Liver (tissue), 9 donors: Measurements from ENCODE around the gene JAML. TPM values are rescaled to one million over a fixed set of nuclear protein-coding genes. Genes with fewer than 3 reads are reported as not detected.

Experiments used
- DNase-seq: peaks from one replicate; pipeline ENCODE4 v3.0.0-alpha.2; 2017; ENCODE audit warnings: low spot score
- H3K27ac ChIP-seq, 2 donors: one replicate each; pipeline ENCODE4 v1.7.0; 2013; ENCODE audit warnings: inconsistent platforms in 2 of 2, low read length in 2 of 2, control low read depth in 1 of 2, low read depth in 1 of 2, mild to moderate bottlenecking in 1 of 2
- H3K27me3 ChIP-seq, 4 donors: one replicate each; pipeline versions ENCODE4 v1.6.1 to v1.7.0; 2013; ENCODE audit warnings: low read length in 3 of 4, inconsistent platforms in 1 of 4, mild to moderate bottlenecking in 1 of 4, moderate library complexity in 1 of 4; ENCODE audit not compliant: control insufficient read depth in 4 of 4, insufficient read depth in 4 of 4
- H3K36me3 ChIP-seq, 4 donors: one replicate each; pipeline versions ENCODE4 v1.6.1 to v1.7.0; 2013; ENCODE audit warnings: low read length in 3 of 4, mild to moderate bottlenecking in 3 of 4, low read depth in 1 of 4, moderate library complexity in 1 of 4; ENCODE audit not compliant: control insufficient read depth in 4 of 4, insufficient read depth in 3 of 4
- H3K4me1 ChIP-seq, 4 donors: one replicate each; pipeline versions ENCODE4 v1.6.1 to v1.7.0; 2013; ENCODE audit warnings: low read length in 3 of 4, mild to moderate bottlenecking in 3 of 4, moderate library complexity in 1 of 4; ENCODE audit not compliant: control insufficient read depth in 4 of 4, insufficient read depth in 4 of 4
- H3K4me3 ChIP-seq, 3 donors: one replicate each; pipeline versions ENCODE4 v1.6.1 to v1.7.0; 2013; ENCODE audit warnings: low read length in 3 of 3, control low read depth in 1 of 3, low read depth in 1 of 3, mild to moderate bottlenecking in 1 of 3
- H3K9ac ChIP-seq, 2 donors: one replicate each; pipeline ENCODE4 v1.7.0; 2013; ENCODE audit warnings: low read length in 2 of 2, mild to moderate bottlenecking in 2 of 2, moderate library complexity in 2 of 2, control low read depth in 1 of 2, low read depth in 1 of 2
- H3K9me3 ChIP-seq, 4 donors: one replicate each; pipeline versions ENCODE4 v1.6.1 to v1.7.0; 2013; ENCODE audit warnings: low read length in 3 of 4; ENCODE audit not compliant: control insufficient read depth in 4 of 4
- CTCF ChIP-seq: fragments of 150-350 bp; IDR thresholded peaks from 2 replicates; pipeline ENCODE4 v1.5.1; 2017; ENCODE audit warnings: improper control_type of control experiment, low read depth, low read length; ENCODE audit not compliant: missing input control
- EGR1 ChIP-seq, 2 donors: IDR thresholded peaks; 2 replicates each; pipeline ENCODE4 v1.6.1; 2016 to 2018; ENCODE audit warnings: antibody characterized with exemption in 2 of 2, low read depth in 2 of 2
- FOXA1 ChIP-seq: IDR thresholded peaks from 2 replicates; pipeline ENCODE4 v1.6.1; 2016; ENCODE audit warnings: antibody characterized with exemption
- FOXA2 ChIP-seq: IDR thresholded peaks from 2 replicates; pipeline ENCODE4 v1.6.1; 2016; ENCODE audit warnings: antibody characterized with exemption
- GABPA ChIP-seq, 2 donors: IDR thresholded peaks in 1 of 2; conservative IDR thresholded peaks in 1 of 2; 2 replicates each; pipeline ENCODE4 v1.6.1; 2016; ENCODE audit warnings: antibody characterized with exemption in 2 of 2, mild to moderate bottlenecking in 1 of 2, moderate library complexity in 1 of 2
- HNF4A ChIP-seq, 2 donors: conservative IDR thresholded peaks; 2 replicates each; pipeline ENCODE4 v1.6.1; 2016; ENCODE audit warnings: antibody characterized with exemption in 2 of 2, mild to moderate bottlenecking in 2 of 2
- HNF4G ChIP-seq: IDR thresholded peaks from 2 replicates; pipeline ENCODE4 v1.6.1; 2016; ENCODE audit warnings: antibody characterized with exemption
- JUND ChIP-seq, 2 donors: IDR thresholded peaks; 2 replicates each; pipeline ENCODE4 v1.6.1; 2016; ENCODE audit warnings: antibody characterized with exemption in 2 of 2
- MAX ChIP-seq: IDR thresholded peaks from 2 replicates; pipeline ENCODE4 v1.6.1; 2016; ENCODE audit warnings: antibody characterized with exemption
- NR2F2 ChIP-seq: IDR thresholded peaks from 2 replicates; pipeline ENCODE4 v1.6.1; 2016; ENCODE audit warnings: antibody characterized with exemption
- RAD21 ChIP-seq, 2 donors: IDR thresholded peaks; 2 replicates each; pipeline ENCODE4 v1.6.1; 2016; ENCODE audit warnings: antibody characterized with exemption in 2 of 2, mild to moderate bottlenecking in 2 of 2
- RXRA ChIP-seq, 2 donors: IDR thresholded peaks; 2 replicates each; pipeline ENCODE4 v1.6.1; 2017 to 2018; ENCODE audit warnings: antibody characterized with exemption in 2 of 2, mild to moderate bottlenecking in 1 of 2
- SP1 ChIP-seq: IDR thresholded peaks from 2 replicates; pipeline ENCODE4 v1.6.1; 2018; ENCODE audit warnings: antibody characterized with exemption, mild to moderate bottlenecking
- TAF1 ChIP-seq: conservative IDR thresholded peaks from 2 replicates; pipeline ENCODE4 v1.6.1; 2016; ENCODE audit warnings: antibody characterized with exemption, mild to moderate bottlenecking
- YY1 ChIP-seq: IDR thresholded peaks from 2 replicates; pipeline ENCODE4 v1.6.1; 2016; ENCODE audit warnings: antibody characterized with exemption, mild to moderate bottlenecking
- ZBTB33 ChIP-seq: IDR thresholded peaks from 2 replicates; pipeline ENCODE4 v1.6.1; 2016; ENCODE audit warnings: antibody characterized with exemption
- WGBS: extraction: QIAGEN DNeasy Blood & Tissue Kit; methylation state at CpG from one replicate; pipeline ENCODE4 v1.1.7; 2013; 5-methylcytosine and 5-hydroxymethylcytosine counted together
- polyA plus RNA-seq, 2 donors: library from polyadenylated mRNA; stranded (reverse) in 1 of 2; unstranded in 1 of 2; fragments of 200-250 nt in 1 of 2; fragments of >200 nt in 1 of 2; fragmentation: Nextera tagmentation in 1 of 2; extraction: Ambion mirVana in 1 of 2; gene quantifications; one replicate each; pipeline versions ENCODE4 v1.2.1 to v1.2.3, GENCODE V29; 2013 to 2015
- total RNA-seq, 2 donors: library from RNA; depleted of rRNA; stranded (reverse); fragments of >200 nt; gene quantifications; one replicate each; pipeline ENCODE4 v1.2.3, GENCODE V29; 2014
- TF ChIP-seq, protein P1 (sequence below): IDR thresholded peaks from 2 replicates; pipeline ENCODE4 v1.6.1; 2016; ENCODE audit warnings: antibody characterized with exemption, mild to moderate bottlenecking
- donor health status: healthy.
- donor health status: healthy.
- donor health status: healthy.
- donor health status: healthy.
- donor health status: healthy.

Gene JAML
- total and polyA plus RNA-seq, 4 donors = 2.2 to 13.5 (median 6.5) TPM

- no peaks in the 10 kb centered on the region for H3K27me3 ChIP-seq
- WGBS = 82% methylated on average over 4 of the region's 4 CpGs
- no peak overlapping the region for H3K9ac ChIP-seq
- peak overlapping the region; percentile 2 to 62 for H3K27ac ChIP-seq
- peaks cover 9 to 28% (median 19%) of the 10 kb centered on the region in 4 donors for H3K4me1 ChIP-seq
- no peak for DNase-seq
- H3K4me3 ChIP-seq = no peak overlapping the region
- TF ChIP-seq EGR1 (IDR thresholded peaks at IDR 0.05; ENCODE audit: low read depth in 2 of 2) = no peak
- no peak for TF ChIP-seq FOXA2
- TF ChIP-seq, protein P1, sequence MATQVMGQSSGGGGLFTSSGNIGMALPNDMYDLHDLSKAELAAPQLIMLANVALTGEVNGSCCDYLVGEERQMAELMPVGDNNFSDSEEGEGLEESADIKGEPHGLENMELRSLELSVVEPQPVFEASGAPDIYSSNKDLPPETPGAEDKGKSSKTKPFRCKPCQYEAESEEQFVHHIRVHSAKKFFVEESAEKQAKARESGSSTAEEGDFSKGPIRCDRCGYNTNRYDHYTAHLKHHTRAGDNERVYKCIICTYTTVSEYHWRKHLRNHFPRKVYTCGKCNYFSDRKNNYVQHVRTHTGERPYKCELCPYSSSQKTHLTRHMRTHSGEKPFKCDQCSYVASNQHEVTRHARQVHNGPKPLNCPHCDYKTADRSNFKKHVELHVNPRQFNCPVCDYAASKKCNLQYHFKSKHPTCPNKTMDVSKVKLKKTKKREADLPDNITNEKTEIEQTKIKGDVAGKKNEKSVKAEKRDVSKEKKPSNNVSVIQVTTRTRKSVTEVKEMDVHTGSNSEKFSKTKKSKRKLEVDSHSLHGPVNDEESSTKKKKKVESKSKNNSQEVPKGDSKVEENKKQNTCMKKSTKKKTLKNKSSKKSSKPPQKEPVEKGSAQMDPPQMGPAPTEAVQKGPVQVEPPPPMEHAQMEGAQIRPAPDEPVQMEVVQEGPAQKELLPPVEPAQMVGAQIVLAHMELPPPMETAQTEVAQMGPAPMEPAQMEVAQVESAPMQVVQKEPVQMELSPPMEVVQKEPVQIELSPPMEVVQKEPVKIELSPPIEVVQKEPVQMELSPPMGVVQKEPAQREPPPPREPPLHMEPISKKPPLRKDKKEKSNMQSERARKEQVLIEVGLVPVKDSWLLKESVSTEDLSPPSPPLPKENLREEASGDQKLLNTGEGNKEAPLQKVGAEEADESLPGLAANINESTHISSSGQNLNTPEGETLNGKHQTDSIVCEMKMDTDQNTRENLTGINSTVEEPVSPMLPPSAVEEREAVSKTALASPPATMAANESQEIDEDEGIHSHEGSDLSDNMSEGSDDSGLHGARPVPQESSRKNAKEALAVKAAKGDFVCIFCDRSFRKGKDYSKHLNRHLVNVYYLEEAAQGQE = no peak
- TF ChIP-seq HNF4A (conservative IDR thresholded peaks at IDR 0.05) = no peak
- TF ChIP-seq SP1 = no peak
- TF ChIP-seq YY1 = no peak
- no peak for TF ChIP-seq NR2F2
- TF ChIP-seq ZBTB33 = no peak
- TF ChIP-seq RXRA (IDR thresholded peaks at IDR 0.05) = no peak
- no peak for TF ChIP-seq FOXA1
- no peak for TF ChIP-seq CTCF
- TF ChIP-seq TAF1 = no peak
- no peak for TF ChIP-seq MAX
- TF ChIP-seq JUND (IDR thresholded peaks at IDR 0.05) = no peak
- H3K9me3 ChIP-seq = no peaks in the 10 kb centered on the region
- no peaks in the 10 kb centered on the region for H3K36me3 ChIP-seq
Measured at GRCh38 chr11:118213201-118213600, 11.6 kb downstream of the JAML start.

DNA sequence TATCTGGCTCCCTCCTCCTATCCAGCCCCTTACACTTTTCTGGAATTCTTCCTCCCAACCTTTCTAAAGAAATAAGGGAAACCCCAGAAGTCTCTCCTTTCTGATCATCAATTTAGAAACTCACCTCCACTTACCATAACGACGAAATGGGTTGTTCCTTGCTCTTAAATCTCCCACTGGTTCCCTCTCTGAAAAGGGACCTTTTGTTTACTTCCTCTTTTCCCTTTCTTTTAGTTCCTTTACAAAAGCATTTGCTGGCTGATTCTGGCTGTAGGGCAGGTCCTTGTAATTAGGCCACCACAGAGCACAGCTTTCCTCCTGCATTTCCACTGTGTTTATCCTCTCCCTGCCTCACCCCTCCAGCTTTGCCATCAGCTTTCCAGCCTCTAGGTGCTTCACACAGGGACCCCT is 12.0 kb downstream of the JAML start:
- WGBS = 73% methylated on average over 2 of the region's 2 CpGs
- no peak for DNase-seq
- no peak overlapping the region for H3K9ac ChIP-seq
- peaks cover 9 to 28% (median 19%) of the 10 kb centered on the region in 4 donors for H3K4me1 ChIP-seq
- no peaks in the 10 kb centered on the region for H3K9me3 ChIP-seq
- no peak for TF ChIP-seq RAD21 (IDR thresholded peaks at IDR 0.05)
- no peak for TF ChIP-seq SP1
- no peak for TF ChIP-seq HNF4A (conservative IDR thresholded peaks at IDR 0.05)
- TF ChIP-seq FOXA1 = no peak
- no peak for TF ChIP-seq EGR1 (IDR thresholded peaks at IDR 0.05; ENCODE audit: low read depth in 2 of 2)
- TF ChIP-seq NR2F2 = no peak
- no peak for TF ChIP-seq GABPA (IDR thresholded peaks at IDR 0.05 in 1 of 2, conservative IDR thresholded peaks at IDR 0.05 in 1 of 2)
- no peak for TF ChIP-seq HNF4G
- TF ChIP-seq RXRA (IDR thresholded peaks at IDR 0.05) = no peak
- TF ChIP-seq FOXA2 = no peak
- TF ChIP-seq YY1 = no peak
- no peak for TF ChIP-seq TAF1
- TF ChIP-seq, protein P1 = no peak
- no peak overlapping the region for H3K4me3 ChIP-seq
- peak overlapping the region; percentile 1 to 62 for H3K27ac ChIP-seq
- H3K36me3 ChIP-seq = no peaks in the 10 kb centered on the region
- H3K27me3 ChIP-seq = no peaks in the 10 kb centered on the region
